HG02678 (cell line): ENCODE measurements around the gene ATP8A2.

Source experiments
- ATAC-seq: cut with Tn5 transposase; IDR thresholded peaks from one replicate; pipeline ENCODE4 v1.9.1; 2021; ENCODE audit warnings: mild to moderate bottlenecking, moderate library complexity; ENCODE audit not compliant: unreplicated experiment

ATP8A2 gene

DNA sequence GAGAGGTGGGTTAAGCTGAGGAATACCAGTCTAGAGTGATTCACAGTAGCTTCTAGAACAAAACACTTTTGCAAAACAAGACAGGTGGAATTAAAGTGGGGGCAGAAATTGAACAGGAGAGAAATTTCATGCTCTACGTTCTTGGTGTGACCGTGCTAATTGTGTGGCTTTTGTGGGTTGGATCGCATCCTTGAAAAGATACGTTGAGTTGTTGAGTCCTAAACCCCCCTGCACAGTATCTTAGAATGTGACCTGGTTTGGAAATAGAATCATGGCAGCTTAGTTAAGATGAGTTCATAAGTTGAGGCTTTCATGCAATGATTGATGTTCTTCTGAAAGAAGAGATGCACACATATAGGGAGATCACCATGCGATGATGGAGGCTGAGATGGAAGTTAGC lies 308.2 kb downstream of the ATP8A2 start:
- ATAC-seq = no peak

GRCh38 chr13:25682276-25682675 lies 310.5 kb downstream of the ATP8A2 start:
- no peak for ATAC-seq

GRCh38 chr13:25683056-25683455 lies 311.3 kb downstream of the ATP8A2 start:
- no peak for ATAC-seq

- ATAC-seq = no peak
Observed at GRCh38 chr13:25683662-25684370, 312.0 kb downstream of the ATP8A2 start.

- no peak for ATAC-seq
Observed at GRCh38 chr13:25684491-25684890, 312.7 kb downstream of the ATP8A2 start.

- no peak for ATAC-seq
Observed at GRCh38 chr13:25686831-25687470, 315.2 kb downstream of the ATP8A2 start.

DNA sequence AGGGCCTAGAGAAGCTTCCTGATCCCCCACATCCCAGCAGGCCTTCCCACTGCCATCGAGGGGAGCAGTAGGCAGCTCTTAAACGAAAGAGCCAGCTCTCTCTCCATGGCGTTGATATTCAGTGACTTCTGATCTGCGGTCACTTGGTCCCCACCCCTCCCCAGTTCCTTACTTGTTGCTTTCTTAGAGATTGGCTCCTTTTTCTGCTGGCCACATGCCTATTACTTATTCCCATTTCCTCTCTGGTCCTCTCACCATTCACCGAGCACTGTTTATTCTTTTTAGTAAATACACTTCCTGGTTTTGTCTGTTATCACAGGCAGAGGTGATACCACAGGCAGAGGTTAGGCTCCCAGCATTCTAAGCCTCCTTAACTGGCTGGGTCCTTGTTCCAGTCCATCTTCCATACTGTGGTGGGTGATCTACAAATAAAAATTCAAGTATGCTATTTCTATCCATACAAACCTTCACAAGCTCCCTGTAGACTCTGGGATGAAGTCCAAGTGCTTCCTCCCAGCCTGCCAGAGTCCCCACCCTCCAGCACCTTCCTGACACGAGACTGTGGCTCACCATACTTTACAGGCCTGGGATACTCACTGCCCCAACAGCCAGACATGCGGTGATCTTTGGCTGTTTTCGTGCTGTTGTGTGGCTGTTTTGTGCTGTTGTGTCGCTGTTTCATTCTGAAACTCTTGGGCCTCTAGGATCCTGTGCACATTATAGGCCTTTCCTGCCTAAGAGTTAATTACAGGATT lies 315.9 kb downstream of the ATP8A2 start:
- ATAC-seq = no peak

DNA sequence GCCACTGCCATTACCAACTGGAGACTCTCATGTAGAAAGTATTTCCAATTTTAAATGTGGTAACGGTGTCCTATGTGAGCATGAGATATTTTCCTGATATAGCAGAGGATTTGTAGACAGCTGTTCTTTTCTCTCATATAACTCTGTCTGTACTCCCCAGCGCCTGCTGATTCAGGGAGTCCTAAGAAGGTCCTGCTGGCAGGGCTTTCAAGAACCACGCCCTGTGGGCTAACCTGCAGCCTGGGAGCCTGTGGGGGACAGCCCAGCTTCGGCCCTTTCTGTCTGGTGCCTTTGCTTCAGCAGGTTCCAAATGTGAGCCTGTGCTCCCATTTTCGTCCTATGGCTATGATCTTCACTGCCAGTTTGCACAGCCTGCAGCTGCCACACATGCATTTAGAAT lies 316.8 kb downstream of the ATP8A2 start:
- ATAC-seq = no peak

- ATAC-seq = no peak
Observed at GRCh38 chr13:25689539-25689938, 317.8 kb downstream of the ATP8A2 start.

- no peak for ATAC-seq
Observed at GRCh38 chr13:25690582-25690981, 318.8 kb downstream of the ATP8A2 start.

DNA sequence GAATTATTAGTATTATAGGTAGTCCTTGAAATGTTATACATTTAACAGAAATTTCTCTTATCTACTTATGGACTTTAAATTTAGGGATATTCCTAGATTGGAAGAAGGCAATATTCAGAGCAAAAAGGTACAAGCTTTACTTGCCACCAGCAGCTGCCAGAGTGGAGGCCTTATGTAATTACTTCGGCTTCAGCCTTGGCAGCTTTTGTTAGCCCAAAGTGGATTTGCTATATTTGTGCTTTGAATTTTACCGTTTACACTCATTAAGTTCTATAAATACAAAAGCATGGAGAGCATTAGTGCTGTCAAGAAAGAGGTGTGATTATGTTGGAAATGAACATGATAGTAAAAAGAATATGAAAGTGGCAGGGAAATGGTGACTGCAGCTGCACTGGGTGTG lies 319.9 kb downstream of the ATP8A2 start:
- ATAC-seq = no peak

- no peak for ATAC-seq
Observed at GRCh38 chr13:25692099-25692498, 320.3 kb downstream of the ATP8A2 start.

GRCh38 chr13:25699056-25699455 lies 327.3 kb downstream of the ATP8A2 start:
- no peak for ATAC-seq

DNA sequence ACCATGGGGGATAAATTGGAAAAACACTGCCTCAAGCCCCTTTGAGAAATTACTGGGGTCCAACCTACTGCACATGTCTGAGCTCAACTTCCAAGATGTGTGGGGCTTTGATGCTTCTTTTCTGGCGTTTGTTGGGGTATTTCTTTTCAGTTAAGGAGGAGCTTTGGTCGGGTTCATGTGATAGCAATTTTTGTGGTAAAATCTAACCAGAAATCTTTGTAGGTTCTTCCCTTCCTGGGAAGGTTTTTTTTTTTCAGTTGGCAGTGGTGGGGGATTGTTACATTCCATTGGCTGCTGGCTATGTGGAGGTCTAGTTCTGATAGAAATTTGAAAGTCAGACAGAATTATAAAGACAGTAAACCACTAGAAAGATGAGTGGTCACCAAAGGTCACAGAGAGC lies 327.8 kb downstream of the ATP8A2 start:
- ATAC-seq = no peak

DNA sequence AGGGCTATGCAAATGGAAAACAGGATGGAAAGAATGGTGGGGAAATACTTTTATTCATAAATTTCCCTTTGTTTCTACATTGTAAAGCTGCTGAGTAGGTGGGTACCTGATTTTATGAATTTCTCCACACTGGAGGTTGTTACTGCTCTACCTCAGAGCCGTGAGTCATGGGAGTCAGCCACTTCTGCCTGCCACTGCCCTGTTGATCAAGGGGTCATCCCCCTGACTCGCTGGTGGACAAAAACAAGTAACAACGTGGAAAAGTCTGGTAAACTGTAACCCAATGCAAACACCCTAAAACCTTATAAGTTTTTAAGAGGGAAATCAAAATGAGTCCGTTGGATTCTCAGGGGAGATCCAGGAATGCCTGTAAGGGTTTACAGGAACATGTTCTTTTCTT lies 329.5 kb downstream of the ATP8A2 start:
- ATAC-seq = no peak

- no peak for ATAC-seq
Observed at GRCh38 chr13:25702386-25702785, 330.6 kb downstream of the ATP8A2 start.

DNA sequence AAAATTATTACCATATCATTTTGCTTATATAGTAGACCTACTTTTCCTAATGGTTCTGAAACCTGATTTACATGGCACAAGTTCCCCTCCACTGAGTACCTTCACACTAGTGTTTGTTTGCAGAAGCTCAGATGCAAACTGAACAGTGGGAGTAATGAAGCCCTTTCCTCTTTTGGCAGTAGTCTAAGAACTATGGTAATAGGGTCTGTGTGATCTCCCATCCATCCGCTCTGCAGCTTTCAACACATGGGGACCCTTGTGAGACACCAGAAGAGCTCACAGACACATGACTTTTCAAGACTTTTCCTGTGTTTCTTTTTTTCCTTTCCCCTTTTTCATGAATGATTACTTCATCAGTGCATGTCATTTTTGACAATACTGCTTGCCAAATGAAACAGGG lies 336.0 kb downstream of the ATP8A2 start:
- no peak for ATAC-seq

DNA sequence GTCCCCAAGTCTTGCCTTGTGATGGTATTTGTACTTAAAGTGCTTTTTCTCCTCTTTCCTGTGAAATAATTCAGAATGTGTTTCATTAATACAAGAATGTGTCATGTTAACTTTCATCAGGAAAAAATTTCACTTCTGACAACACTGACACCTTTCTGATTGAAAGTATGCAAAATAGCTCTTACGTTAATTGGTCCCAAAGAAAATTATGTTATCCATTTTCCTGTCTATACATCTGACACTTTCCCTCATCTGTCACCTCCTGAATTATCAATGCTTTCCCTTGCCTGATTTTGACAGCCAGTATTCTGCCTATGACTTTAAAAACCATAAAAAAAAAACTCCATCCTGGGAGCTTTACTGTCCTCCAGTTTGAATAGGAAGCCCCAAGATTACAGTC lies 336.5 kb downstream of the ATP8A2 start:
- ATAC-seq = no peak

GRCh38 chr13:25709088-25709487 lies 337.3 kb downstream of the ATP8A2 start:
- no peak for ATAC-seq

DNA sequence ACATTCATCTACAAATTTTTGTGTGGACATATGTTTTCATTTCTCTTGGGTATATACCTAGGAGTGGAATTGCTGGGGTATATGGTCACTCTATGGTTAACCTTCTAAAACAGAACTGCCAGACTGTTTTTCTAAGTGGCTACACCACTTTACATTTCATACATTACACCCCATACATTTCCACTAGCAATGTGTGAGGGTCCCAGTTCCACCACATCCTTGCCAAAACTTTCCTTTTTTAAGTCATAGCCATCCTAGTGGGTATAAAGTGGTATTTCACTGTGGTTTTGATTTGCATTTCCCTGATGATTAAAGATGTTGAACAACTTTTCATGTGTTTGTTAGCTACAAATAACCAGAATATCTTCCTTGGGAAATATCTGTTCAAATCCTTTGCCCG lies 344.0 kb downstream of the ATP8A2 start:
- ATAC-seq = no peak

DNA sequence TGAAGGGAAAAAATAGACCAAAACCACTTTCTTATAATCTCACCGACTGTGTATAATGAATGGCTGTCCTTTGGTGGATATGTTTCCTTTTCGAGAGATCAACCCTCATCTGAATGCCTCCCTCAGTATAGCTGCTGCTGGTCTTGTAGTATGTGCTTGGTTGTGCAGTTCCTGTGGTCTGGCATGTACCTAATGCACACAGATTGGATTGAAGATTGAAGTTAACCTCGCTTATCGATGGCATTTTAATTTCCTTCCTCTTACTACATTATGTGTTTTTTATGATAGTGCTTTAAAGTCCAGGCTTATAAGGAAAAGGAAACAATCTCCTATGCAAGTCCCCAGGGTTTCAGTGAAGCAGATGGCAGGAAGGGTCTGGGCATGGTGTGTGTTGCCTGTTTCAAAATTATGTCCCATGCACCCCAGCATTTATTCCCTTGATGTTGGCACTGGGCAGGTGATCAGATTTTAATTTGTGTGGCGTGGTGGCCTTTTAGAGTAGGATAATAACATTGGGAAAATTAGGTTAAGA lies 346.0 kb downstream of the ATP8A2 start:
- no peak for ATAC-seq

GRCh38 chr13:25719666-25720065 lies 347.9 kb downstream of the ATP8A2 start:
- ATAC-seq = no peak
